Bone marrow (tissue), 2 donors: ENCODE results near the gene ARHGEF1.

Source experiments
- DNase-seq, 2 donors: peaks; one replicate each; lab custom pipeline; 2025; lab: John Stamatoyannopoulos, UW

Gene ARHGEF1

DNA sequence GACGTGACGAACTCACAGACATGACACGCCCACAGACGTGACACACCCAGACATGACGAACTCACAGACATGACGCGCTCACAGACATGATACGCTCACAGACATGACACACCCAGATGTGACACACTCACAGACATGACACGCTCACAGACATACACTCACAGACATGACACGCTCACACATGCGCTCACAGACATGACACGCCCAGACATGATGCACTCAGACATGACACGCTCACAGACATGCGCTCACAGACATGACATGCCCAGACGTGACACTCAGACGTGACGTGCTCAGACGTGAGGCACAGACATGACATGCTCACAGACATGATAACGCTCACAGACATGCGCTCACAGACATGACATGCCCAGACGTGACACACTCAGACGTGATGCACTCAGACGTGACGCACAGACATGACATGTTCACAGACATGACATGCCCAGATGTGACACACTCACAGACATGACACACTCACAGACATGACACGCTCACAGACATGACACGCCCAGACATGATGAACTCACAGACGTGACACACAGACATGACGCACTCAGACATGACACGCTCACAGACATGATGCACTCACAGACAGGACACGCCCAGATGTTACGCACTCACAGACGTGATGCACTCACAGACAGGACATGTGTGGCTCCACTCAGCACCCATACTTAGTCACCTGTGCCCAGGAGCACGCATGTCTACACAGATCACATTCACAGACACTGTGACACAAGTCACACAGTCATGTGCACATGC lies 37.1 kb downstream of the ARHGEF1 start:
- DNase-seq: no peak

DNA sequence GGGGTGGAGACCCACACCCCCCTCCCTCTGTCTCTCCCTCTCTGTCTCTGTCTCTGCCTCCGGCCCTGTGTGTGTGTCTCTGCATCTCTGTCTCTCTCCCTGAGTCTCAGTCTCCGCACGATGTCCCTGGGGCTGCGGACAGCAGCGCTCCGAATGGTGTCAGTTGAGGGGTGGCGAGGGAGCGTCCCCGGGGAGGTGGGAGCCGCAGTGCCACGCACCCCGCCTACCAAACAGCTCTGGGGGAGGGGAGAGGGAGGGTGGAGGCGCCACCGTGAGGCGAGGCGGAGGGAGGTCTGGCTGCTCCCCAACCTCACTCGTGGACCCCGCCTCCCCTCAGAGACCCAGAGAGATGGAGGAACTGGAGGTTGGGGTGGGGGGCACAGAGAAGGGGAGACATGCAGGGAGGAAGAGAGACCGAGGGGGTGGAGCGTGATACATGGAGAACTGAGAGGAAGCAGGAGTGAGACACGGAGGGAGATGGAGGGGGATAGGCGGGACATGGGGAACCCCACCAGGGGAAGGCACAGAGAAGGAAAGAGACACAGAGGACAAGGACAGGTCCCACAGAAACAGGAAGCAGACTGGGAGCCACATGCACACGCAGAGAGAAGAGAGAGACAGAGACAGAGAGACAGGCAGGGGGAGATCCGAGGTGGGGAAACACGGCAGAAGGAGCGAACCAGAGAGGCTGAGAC lies 38.0 kb downstream of the ARHGEF1 start:
- peak in 1 of 2 donors; percentile 26 for DNase-seq

DNA sequence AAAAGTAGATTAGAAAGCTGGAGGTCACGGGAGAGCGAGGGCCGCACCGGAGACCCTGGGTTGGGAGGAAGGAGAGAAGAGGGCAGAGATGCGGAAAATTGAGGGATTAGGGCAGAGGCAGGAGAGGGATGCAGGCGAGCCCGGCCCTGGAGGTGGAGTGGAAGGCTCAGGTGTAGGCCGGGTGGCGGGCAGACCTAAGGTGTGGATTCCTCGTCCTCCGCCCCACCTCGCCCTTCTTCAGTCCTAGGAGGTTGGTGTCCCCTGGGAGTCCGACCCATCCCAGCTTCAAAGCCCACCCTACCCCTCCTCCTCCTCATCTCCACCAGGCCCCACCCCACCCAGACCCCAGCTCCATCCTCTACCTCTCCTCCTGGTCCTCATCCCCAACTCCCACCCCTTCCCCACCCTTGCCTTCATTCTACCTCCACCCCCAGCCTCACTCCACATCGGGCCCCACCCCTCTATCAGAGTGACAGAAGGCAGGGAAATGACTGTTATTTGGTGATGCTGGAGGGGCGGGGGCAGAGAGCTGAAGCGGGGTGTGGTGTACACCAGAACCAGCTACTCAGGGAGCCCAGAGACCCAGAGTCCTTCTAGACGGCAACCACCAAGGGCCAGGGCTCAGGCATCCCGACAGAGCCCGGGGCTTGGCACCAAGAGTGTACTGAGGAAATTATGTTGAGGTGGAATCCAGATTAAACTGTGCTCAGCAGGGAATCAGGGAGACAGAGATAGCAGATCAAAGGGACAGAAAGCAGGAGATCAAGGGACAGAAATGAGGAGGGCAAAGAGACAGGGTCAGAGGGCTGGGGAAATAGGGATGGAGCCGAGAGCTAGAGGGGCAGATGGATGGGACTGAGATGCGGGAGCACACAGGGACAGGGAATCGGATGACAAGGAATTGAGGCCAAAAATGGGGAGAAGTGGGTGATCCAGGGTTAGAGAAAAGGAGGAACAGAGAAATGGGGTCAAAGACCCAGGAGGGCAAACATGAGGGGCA lies 38.9 kb downstream of the ARHGEF1 start:
- no peak for DNase-seq

DNA sequence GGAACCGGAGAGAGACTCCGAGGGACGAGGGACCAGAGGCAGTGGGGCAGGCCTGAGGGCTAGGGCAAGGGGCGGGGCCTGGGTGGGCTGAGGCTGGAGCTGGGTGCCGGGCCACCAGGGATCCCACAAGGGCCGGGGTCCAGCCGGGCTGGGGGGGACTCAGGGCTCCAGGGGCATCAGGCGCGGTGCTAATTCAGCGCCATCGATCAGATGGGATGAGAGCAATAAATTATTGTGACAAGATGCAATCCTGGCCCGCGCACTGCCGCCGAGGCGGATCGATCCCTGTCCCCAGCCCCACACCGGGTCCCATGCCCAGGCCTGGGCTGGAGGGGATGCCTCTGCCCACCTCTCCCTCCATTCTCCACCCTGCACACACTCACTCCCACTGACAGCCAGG lies 39.6 kb downstream of the ARHGEF1 start:
- no peak for DNase-seq

DNA sequence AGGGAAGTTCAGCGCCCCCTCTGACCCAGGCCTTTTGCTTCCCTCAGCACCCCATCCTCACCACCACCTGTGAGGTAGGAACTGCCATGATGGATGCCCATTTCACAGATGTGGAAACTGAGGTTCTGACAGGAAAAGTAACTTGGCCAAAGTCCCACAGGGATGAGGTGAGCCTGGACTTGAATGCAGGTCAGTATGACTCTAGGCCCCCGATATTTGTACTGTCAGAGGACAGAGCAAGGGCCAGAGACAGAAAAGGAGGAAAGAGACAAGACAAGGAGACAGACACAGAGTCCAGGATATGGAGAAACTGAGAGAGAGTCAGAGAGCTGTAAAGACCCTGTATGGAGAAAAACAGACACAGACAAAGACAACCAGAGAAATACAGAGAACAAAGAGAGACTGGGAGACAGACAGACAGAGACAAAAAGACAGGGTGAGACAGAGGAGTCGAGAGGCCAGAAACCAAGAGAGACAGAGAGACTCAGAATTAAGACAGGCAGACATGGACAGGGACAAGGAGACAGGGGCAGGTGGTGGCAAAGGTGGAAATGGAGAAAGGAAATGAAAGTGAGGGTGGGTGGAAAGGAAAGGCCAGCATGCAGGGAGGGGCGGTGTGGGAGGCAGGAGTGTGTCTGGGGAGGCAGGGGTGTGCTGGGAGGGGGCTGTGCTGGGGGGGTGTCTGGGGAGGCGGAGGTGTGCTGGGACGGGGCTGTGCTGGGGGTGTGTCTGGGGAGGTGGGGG lies 40.2 kb downstream of the ARHGEF1 start:
- DNase-seq: no peak

DNA sequence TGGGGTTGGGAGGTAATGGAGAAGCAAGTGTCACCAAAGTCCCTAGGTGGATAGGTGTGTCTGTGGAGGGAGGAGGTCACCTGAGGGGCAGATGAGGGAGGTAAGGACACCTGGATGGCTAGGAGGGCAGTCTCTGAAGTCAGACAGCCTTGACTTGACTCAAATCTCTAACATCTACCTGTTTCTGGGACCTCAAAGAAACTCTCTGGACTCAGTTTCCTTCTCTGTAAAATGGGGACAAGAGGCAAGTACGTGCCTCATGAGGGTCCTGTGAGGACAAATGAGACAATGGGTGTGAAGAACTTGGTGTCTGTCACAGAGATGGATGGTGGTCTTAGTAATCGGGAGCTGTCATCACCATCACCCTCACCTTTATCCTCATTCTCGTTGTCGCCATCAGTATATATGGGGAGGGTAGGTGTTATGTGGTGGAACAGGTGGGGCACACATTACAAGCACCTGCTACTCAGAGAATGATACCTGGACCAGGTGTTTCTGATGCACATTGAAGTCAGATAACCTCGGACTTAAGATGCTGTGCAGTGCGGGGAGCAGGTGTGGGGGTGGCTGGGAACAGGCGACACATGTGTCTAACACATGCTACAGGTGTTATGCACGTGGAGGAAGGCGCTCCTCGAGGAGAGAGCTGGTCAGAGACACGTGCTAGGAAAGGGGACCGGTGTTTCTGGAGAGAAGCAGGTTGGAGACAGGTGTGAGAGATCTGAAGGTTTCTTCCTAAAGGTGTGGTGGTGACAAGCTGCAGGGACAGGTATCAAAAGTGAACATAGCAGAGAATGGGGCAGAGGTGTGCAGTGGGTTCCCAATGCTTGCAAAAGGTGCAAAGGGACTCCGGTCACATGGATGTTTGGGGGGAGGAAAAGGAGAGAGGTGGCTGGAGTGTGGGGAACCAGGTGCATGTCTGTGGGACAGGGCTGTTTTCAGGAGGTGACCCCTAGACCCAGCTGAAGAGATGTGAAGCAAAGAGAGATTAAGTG lies 41.5 kb downstream of the ARHGEF1 start:
- no peak for DNase-seq

DNA sequence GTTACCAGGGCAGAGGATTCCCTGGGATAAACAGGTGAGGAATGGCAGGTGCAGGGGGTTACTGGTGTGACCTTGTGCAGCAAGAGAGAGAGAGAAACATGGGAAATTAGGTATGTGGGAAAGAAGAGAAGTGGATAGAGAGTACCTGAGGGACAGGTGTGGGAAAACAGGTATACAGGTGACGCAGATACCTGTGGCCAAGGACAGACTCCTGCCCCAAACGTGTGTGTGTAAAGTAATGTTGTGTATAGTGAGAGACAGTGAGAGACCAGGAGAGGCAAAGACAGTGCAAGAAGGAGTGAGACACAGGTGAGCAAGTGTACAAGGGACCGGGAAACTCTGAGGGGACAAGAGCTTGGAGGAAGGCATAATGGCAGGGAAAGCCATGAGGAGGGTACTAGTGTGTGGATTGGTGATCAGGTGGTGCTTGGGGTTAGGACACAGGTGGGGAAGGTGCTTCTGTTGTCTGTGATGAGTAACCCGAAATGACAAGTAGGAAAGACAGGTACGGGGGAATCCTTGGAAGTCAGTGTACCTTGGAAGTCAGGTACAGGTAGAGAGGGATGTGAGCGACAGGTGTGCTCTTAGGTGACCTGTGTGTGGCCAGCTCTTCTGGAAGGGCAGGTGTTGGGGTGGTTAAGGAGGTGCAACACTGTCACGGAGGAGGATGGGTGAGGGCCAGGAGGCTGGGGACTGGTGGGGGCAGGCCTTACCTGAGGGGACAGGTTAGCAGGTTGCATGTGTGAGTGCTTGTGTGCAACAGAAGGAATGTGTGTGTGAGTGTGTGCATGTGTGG lies 42.4 kb downstream of the ARHGEF1 start:
- DNase-seq: no peak

DNA sequence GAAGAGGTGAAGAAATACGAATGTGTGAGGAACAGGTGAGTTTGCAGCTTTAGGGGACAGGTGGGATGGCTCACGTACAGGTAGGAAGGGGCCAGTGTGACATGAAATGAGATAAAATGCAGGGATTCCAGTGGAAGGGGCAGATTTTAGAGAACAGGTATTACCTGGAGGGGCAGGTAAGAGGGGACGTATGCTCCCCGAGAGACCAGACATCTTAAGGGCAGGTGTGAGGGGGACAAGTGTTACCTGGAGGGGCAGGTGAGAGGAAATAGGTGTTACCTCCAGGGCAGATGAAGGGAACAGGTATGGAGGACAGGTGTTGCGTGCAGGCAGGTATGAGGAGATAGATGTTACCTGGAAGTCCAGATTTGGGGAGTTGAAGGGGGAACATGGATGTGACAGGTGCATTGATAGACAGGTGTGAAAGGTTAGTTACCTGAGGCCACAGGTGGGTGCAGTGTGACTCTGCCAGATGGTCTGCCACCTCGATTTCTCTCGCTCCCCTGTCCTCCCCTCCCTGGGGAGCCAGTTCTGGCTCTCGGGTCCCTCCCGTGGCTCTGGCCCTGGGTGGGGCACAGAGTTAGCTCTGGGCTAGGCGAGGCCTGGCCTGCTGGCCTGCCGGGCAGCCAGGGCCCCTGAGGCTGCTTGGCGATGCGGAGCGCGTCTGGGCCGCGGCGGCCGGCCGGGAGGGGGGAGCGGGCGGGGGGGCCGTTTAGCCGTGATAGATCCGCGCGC lies 43.2 kb downstream of the ARHGEF1 start:
- no peak for DNase-seq

DNA sequence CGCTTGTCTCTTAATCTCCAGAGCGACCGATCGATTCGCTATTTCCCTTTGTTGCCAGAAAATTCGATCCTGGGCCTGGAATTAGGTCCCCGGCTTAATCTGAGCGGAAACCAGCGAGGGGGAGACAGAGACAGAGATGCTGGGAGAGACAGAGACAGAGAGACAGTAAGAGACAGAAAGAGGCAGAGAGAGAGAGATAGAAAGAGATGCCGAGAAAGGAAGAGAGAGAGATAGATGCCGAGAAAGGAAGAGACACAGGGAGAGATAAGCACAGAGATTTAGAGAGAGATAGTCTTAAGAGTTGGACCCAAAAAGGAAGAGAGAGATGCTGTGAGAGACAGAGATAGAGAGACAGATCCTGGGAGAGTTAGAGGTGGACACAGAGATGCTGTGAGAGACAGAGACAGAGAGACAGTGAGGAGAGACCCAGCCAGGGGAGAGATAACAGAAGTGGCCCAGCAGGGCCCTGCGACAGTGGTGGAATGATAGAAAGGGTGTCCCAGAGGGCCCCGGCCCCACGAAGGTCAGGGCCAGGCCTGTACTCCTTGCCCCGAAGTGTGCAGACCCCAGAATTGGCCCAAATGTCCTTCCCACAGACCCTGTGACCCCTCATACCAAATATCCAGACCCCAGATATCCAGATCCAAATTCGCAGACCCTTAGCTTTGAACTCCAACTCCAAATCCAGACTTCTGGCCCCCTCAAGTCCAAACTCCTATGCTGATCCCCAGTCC lies 43.9 kb downstream of the ARHGEF1 start:
- no peak for DNase-seq

DNA sequence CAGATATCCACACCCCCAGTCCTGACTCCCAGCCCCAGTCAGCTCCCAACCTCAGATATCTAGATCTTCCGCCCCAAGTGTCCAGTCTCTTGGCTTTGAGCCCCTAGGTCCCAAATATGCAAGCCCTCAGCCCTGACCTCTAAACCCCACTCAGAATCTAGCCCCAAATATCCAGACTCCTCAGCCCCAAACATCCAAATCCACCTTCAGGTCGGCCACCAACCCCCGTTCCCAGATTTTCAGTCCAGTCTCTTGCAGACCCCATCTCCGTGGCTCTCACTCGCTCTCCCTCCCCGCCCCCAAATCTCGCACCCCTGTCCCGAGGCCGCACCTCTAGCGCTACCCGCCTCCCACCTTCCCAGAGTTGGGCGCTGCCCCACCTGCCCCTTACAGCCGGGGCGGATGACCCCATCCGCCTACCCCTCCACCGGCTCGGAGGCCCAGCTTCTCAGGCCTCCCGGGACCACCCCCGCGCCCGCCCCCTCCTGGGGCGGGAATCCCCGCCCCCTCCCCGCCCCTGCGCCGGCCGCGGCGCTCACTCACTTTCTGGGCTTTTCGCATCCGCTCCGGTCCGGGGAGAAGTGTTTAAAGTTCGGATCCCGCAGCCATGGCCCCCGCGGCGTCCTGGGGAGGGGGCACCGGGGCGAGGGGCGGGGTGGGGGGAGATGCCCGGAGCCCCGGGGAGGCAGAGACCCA lies 44.7 kb downstream of the ARHGEF1 start:
- no peak for DNase-seq

DNA sequence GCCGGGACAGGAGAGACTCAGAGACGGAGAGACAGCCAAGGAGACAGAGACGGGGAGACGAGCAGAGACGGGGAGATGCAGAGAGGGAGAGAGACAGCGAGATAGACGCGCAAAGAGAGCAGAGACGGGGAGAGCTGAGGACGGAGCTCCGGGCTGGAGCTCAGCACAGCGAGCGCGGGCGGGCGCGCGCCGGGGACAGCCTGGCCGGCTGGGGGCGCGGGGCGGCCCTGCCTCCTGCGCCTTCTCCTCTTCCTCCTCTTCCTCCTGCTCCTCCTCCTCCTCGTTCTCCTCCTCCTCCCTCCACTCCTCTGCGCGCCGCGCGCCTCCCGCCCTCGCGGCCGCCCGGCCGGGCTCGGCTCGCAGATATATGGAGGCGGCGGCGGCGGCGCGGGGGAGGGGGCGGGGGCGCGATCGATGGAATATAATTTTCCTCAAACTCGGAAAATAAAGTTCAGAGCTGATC lies 45.3 kb downstream of the ARHGEF1 start, which contains the start of gene ERFL:
Gene ERFL (minus strand): TSS at position 229 of the 463 bp plus-strand sequence. CDS start 15,530 bp downstream, outside the sequence.
- DNase-seq: no peak

DNA sequence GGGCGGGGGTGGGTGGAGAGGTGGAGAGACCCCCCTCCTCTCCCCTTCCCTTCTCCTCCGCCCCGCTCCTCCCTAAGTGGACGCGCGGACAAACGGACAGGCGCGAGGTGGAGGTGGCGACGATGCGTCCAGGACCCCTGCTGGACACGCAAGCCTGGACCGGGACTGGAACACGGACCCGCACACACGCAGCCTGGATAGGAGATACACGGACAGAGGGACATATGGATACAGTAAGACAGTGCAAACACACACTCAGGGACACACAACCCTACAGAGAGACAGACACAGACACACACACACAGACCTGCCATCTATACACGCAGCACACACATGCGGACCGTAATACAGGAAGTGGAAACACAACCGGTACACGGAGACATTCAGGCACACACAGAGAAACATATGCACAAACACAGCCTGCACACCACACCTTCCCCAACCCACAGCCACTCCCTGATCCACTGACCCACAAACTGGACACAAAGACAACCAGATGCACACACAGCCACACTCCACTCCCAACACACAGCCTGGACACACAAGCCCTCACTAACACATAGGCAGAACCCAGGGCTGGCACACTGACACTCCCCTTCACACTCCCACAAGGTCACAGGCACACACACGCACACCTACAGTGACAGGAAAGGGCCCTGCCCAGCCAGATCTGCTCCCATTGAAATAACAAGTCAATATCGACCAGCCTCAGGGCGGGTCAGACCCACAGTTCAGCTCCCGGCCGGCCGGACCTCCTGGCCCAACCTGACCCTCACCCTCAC lies 46.0 kb downstream of the ARHGEF1 start:
- peak in 1 of 2 donors; percentile 28 for DNase-seq

DNA sequence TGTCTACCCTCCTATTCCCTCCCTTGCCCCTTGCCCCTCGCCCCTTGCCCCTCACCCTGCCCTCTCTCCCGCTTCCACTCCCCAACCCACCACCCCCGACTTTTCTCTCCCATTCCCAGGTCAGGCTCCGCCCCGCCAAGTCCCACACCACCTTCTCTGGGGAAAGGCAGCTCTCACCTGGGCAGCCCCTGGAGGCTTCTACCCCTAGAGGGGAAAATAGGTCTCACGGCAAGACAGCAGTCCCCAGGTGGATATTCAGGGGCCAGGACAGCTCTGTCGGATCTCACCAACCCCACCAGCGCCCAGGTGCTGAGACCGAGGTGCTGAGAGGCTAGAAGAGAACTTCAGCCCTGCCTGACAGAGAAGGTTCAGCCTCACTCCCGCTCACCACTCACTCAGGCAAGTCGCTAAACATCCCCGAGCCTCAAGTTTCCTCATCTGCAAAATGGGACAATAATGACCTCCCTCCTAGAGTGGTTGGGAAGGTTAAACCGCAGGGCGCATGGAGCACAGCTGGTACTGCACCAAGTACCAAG lies 46.6 kb downstream of the ARHGEF1 start:
- DNase-seq: no peak

DNA sequence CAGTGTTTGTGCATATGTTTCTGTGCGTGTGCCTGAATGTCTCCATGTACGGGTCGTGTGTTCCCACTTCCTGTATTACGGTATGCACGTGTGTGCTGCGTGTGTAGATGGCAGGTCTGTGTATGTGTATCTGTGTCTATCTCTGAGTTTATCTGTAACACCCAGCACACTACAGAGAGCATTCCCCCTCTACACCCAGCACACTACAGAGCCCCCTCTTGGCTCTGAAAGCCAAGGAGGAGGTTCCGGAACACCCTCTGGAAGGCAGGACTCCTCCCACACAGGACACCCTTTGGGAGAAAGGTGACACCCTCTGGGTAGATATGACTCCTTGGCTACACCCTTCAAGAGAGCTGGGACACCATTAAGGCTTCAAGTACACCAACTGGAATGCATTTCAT lies 47.3 kb downstream of the ARHGEF1 start:
- DNase-seq: no peak

DNA sequence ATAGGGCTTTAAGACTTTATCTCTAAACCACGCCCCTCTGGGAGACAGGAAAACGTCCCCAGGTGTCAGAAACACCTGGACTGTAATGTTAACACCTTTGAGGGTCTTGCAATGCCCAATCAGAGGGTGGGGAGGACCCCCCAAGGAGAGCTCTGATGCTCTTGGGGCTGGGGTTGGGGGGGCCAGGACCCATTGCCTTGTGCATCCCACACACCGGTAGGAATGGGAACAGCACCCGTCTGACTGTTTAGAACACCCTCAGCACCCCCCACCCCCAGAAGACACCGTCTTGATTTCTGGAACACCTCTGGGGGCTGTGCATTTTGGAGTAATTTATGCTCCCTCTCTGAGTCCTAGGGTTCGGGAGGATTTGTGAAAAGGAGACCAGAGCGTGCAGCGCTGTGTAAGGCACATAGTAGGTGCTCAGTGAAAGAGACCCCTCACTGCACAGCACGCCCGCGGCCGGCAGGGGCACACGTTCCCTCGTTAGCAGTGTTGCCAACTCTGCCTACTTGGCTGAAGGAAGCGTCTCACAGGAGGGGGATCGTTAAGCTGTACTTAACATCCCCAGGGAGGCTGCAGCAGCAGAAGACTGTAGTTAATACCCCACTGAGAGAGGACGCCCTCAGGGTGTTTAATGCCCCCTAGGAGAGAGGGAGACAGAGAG lies 48.1 kb downstream of the ARHGEF1 start:
- DNase-seq: no peak
